Activated CD4-positive, alpha-beta T cell treated with anti-CD3 and anti-CD28 coated beads, Interleukin-2, amount 50 U/mL, for 1 hour (primary cell): ENCODE results near the gene SPAG16.

Experiments used
- DNase-seq: peaks from one replicate; pipeline ENCODE4 v3.0.0-alpha.2; 2020

Gene SPAG16

DNA sequence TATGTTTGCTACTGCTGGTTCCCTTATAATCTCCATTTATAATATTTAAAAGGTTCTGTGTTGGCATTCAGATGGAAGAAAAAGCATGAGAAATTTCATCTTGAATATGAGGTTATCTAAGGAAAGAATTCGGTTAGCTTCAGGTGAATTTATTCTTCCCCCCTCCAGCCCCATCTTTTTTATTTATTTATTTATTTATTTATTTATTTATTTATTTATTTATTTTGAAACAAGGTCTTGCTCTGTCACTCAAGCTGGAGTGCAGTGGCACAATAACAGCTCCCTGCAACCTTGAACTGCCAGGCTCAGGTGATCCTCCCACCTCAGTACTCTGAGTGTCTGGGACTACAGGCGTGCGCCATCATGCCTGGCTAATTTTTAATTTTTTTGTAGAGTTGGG, 1031.1 kb downstream of the SPAG16 start:
- no peak for DNase-seq

DNA sequence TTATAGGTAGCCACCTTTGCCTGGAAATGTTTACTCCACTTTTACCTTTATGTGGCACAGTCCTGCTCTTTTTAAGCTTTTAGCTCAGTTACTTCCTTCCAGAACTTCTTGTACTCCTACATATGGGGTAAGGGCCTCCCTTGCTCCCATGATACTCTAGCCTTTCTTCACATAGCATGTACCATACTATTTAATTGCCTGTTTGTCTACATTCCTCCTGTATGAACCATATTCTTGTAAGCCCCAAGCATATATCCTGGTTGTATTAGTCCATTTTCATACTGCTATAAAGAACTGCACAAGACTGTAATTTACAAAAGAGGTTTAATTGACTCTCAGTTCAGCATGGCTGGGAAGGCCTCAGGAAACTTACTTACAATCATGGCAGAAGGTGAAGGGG, 1035.9 kb downstream of the SPAG16 start:
- no peak for DNase-seq

DNA sequence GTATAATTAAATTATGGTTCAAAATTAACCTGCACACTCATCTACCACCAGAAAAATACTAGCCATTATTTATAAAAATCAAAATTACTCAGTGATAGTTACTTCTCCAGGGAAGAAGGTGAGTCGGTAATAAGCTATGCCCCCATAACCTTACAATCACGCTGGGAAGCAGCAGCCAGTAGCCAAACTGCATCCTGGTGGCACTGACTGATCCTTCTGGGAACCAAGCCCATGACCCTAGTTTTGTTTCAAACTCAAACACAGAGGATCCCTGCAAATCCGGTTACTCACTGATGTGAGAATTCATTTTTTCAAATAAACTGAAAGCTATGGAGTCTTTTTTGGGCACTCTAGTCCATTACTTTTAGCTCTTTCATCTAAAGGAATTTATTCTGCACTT, 1038.4 kb downstream of the SPAG16 start:
- DNase-seq = no peak

DNA sequence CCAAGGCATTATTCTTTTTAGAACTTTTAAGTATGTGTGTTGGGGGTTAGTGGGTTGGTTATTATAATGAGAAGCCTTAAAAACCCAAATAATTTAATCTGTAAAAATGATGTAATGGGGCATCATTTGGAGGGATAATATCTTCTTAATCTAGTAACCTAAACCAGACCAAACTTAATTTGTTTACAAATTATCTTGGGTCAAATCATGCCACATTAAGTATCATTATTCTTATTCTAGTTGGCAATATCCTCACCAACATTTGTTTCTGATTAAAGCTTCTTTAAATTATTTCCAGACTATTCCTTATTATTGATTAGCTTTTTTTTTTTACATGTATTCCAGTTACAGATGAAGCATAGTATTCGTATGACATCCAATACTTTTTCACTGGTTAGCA, 1041.1 kb downstream of the SPAG16 start:
- DNase-seq = no peak

DNA sequence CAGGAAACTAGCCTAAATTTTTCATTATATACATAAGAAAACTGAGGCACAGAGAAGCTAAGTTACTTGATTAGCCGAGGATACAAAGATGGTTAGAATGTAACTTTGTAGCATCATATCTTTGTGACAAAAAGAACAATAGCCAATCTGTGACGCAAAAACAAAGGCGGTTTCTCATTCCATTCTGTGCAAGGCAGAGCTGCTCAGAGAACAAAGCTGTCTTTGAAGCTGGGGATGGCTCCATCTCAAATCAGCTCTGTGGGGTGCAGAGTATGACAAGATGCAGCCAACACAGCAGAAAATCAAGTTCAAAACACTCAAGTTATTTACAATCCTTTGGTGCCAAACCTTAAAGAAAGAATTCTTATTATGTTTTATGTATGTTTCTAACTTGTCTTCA, 1044.7 kb downstream of the SPAG16 start:
- no peak for DNase-seq

DNA sequence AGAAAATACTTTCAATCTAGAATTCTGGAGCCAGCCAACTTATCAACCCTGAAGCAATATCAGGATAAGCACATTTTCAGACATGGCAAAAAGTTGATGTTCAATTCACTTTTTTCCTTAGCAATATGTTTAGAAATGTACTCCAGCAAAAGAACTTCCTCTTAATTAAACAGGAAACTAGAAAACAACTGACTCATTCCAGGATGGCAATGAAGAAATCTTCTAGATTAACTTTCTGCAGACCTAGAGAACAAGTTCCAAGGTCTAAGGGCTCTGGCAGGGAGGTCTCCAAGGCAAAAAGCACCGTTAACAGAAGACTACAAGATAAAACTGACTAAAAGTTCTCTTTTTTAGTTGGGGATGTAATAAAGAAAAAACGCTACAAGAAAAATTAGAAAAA, 1057.4 kb downstream of the SPAG16 start:
- DNase-seq = no peak

DNA sequence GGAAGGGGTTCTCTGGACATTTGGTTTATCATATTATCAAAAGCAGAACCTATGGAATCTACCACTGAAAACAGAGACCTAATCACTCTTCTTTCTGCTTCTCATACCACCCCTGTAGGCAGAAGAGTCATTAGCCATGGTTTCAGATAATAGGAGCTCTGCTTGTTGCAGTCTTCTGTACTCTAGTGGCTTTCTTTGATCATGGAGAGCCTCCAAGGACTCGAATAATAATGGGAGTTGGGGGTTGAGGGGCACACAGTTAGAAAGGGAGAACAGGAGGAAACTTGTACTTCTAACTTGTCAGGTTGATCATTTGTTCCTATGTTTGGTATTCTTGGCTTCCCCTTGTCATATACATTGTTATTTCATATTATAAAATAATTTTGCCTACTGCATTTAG, 1074.2 kb downstream of the SPAG16 start:
- no peak for DNase-seq

DNA sequence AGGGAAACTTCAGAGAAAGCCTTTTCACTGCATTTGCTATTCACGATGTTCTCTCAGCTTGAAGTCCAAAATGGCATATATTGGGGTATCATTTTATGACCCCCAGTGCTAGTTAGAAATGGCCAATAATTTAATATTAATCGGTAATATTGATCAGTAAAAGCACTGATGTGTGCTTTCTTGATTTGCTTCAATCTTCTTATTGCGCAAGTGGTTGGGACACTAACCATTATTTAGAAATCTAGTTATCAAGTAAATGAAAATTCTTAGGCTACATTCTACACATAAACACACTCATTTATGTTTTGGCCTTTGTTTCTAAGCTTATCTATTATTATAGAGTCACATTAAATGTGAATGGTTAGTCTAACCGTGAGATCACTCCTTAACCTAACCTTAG, 1076.9 kb downstream of the SPAG16 start:
- DNase-seq = no peak

DNA sequence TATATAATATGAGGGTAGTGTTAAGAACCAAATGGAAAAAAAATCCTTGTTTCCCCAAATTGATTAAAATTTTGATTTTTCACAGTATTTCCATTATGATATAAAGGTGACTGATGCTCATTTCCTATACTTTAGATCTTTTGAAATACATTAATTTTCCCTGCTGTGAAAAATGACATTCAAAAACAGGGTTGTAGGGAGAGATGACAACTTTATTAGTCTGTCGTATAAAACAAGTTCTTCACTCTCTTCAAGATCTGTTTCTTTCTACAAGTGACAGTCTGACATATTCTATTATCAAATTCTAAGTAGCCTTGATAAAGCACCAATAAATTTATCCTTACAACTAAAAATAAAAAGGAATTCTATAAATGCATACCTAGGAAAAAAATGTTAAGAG, 1081.3 kb downstream of the SPAG16 start:
- DNase-seq = no peak

DNA sequence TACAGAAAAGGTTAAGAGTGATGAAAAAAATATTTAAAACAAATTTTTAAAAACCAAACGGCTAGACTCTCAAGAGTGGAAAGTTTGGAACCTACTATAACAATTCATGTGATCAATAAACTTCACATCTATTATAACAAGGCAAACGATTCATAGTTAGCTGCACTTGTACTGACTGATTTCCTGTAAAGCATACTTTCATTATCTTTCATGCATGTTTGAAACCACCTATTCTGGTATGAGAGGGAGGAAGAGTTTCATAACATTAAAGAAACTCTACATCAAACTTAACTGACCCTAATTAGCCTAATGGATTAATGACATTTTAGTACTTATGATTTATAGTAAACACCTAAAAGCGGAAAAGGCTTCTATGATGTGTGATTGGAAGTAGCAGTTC, 1082.9 kb downstream of the SPAG16 start:
- DNase-seq = no peak

DNA sequence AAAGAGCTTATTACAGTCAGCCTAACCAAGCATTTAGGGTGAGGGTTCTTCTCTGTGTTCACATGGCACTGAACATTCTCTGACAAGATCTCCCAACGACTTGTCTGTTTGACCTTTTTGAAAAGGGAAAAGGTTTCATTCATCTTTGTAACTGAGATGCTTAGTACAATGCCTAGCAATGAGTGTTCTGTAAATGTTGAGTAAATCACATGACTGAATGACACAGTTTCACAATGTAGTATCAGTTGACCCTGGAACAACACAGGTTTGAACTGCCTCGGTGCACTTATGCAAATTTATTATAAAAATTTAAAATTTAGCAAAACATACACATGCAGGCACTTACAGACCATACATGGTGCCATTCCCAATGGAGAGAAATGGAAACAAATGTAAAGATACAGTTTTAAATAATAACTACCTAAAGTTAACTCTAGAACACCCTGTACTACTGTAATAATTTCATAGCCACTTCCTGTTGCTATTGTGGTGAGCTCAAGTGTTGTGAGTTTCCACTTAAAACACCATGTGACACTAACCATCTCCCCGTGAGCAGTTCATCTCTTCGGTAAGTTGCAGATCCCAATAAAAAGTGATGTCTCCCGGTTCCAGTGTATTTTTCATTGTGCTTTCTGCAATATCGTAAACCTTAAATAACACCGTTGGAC, 1092.5 kb downstream of the SPAG16 start:
- DNase-seq = no peak

DNA sequence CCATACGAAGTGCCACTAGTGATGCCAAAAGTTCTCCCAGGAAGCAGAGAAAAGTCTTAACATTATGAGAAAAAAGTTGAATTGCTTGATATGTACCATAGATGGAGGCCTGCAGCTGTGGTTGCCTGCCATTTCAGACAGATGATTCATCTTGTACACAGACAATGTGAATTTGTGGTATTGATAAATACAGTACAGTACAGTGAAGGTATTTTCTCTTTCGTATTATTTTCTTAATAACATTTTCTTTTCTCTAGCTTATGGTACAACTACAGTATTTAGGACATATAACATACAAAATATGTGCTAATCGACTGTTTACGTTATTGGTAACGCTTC, 1093.0 kb downstream of the SPAG16 start:
- DNase-seq = no peak

DNA sequence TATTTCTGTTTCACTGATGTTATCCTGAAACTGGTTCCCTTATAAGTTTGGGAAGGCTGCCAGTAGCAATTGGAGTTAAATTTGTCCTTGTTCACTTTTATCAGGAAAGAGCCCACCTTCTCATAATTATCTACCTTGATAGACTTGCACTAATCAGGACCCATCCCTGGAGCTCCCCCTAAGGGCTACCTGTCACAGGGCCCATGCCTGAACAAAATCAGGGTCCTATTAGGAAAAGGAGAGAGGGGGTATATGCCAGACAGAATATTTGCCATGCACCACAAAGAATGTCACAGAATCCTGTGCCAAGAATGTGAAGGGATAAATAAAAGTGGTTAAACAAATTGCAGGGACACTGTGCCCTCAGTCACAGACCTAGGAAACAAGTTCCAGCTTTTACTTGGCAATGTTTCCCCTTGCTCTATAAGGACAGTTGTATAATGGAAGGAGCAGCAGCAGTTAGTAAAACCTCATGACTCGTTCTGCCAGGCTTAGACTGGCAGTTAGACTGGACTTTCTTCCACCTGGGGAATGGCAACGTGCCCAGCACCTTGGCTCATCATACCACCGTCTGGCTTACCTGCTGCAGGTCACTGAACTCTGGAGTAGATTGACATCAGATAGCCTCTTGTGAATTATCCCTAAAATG, 1094.3 kb downstream of the SPAG16 start:
- no peak for DNase-seq

DNA sequence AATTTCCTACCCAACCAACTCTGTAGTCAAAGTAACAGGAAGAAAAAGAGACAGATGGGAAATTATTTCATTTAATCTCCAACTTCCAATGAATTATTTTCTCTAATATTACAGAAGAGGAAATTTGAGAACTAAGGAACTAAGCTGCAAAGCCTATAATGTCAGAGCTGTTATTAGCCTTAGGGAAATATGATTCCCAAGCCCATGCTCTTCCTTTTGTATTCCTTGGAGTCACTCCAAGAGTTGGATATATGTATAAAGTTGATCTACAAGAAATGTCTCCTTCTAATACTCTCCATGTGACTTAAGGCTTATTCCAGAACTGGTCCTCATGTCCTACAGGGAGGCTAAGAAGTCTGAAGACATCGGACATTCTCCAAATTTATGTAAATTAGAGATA, 1095.0 kb downstream of the SPAG16 start:
- DNase-seq = no peak

DNA sequence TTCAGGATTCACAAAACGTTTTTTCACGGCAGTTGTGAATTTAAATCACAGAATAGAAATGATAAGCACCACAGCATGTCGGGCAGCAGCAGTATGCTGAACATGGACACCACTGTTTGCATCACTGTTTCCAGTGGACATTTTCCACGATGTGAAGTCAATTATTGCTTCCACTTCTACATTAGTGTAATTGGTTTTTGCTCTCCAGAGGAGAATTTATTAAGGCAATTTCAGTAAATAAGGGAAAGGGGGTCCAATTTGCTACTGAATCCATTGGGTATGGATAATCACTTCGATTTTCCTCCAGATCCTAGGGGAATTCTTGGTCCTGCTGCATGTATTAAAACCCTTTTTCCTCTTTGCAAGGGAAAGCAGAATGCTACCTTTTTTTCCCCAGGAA, 1096.4 kb downstream of the SPAG16 start:
- no peak for DNase-seq

DNA sequence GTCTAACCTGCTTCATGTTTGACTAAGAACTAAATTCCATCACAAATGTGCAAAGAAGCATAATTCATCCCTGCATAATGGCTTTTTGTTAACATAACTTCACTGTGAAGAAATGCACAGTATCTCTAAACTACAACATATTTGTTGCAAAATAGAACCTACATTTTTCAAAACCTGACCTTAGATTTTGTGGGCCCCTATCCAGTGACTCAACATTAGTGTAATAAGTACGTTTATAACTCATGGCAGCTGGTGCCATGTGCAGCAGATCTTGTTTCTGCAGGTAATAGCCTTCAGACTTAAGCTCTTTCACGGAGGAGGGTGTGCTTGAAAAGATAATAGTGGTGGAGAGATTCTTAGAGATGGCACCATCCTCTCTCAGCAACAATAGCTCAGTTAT, 1098.0 kb downstream of the SPAG16 start:
- DNase-seq = no peak

DNA sequence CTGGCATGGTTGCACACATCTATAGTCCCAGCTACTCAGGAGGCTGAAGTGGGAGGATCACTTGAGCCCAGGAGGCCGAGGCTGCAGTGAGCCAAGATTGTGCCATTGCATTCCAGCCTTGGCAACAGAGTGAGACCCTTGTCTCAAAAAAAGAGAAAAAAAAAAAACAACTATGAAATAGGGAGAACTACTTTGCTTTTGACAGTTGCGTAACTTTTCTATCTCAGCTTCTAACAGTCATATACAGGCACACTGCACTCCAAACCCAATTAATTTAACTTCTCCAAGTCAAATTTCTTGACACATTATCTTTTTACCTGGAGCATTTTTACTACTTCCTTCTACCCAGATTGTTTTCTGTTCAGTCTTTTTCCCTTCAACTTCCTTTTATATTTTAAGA, 1102.5 kb downstream of the SPAG16 start:
- DNase-seq = no peak

DNA sequence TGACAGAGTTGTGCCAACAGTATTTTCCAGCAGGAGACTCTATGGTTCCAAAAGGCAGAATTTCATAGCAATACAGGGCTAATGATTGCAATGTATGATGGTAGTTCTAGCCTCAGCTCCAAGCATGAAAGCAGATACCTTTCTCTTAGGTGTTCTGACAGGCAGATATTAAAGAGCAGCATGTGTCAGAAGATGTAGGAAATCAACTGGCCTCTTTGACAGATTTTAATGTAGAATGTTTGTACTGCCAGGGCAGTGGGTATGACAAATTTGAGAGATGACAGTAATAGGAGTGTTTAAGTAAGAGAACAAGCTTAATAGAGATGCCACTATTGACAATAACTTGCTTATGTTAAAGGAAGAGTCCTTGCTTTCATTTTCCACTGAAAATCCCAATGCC, 1105.1 kb downstream of the SPAG16 start:
- DNase-seq = no peak

DNA sequence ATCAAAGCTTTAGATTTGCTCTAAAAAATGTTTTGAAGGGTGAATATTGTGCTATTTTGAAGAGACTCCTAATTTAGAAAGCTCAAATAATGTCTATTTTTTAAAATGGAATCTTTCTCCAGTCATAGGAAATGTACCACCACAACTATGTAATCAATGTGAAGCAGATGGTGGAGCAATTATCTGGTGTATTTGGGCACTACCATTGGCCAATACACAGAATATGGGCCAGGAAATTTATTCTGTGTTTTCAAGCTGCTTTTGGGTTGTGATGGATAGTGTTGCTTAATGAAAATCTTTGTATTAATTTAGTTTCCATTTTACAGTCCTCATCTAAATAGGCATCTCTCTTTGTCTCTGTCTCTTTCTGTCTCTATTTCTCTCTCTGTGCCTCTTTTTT, 1109.5 kb downstream of the SPAG16 start:
- DNase-seq = no peak

DNA sequence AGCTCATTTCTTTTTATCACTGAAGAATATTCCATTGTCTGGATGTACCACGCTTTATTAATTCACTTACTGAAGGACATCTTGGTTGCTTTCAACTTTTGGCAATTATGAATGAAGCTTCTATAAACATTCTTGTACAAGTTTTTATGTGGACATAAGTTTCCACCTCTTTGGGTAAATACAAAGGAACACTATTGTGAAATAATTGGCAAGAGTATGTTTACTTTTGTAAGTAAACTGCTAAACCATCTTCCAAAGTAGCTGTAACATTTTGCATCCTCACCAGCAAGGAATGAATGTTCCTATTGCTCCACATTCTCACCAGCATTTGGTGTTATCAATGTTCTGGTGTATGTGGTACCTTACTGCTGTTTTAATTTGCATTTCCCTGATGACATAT, 1110.8 kb downstream of the SPAG16 start:
- no peak for DNase-seq

DNA sequence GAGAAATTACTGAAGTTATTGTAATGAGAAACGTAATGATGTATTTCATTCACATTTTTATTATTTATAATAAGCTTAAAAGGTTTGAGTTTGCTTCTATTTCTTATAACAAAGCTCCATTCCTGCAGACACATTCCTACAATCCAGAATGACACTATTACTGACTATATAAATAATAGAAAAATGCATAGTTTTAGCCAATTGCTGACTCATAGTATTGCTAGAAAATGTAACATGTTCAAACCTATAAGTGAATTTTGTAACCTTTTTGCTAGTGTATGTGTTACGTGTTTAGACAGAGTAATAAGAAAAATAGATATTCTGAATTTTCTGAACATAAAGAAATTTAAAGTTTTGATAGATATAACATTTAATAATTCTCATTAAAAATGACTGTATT, 1117.3 kb downstream of the SPAG16 start:
- DNase-seq = no peak

DNA sequence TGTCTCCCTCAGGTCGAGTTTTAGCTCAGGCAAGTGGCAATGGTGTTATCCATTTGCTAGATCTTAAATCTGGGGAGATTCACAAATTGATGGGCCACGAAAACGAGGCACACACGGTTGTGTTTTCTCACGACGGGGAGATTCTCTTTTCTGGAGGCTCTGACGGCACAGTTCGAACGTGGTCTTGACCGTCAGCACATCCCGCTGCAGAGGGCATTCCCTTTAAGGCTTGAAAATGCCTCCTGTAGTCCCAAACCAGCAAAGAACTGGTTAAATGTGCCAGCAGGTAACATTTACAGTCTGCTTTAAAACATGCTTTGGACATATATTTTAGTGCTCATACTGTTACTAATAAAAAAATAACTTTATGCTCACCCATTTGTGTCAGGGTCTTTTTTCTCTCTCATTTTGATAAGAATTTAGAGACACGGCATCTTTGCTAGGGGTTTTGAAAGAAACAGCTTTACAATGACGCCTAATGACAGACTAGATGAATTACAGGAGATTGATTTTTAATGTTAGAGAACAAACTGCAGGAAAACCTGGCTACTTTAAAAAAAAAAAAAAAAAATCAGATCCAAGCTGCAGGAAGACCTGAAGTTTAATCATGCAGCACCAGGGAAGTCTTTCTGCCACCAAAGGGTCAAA, 1126.0 kb downstream of the SPAG16 start:
- DNase-seq = no peak

DNA sequence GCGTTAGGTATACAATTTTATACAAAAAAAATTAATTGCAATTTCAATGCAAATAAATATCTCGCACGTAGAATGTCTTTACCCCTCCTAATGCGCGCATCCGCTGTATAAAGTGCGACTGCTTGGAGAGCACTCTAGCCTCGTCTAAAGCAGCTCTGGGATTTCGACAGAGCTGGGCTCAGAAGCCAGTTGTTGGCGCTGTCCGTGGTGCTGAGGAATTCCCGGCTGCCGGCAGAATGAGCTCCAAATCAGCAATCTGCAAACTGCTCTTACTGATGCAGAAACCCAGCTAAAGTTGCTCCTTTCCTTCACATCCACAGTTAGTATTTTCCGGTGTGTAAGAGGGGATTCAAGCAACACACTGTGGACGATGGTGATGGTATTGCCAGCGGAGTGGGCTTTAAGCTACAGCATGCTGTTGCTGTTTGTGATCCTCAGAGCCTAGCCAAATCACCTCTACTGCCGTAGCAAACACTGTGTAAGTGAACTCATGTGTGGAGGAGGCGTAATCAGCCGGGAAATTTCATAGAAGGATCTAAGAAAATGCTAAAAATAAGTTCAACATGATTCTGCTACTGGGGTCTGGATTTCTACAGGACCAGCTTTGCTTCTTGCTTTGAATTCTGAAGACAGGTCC, 1126.8 kb downstream of the SPAG16 start, which contains the start of gene VWC2L:
Gene VWC2L, plus strand, starts transcription at position 137 of the 637 bp plus-strand sequence. CDS start 3,140 bp downstream, outside the sequence.
- peak; percentile 7 for DNase-seq

DNA sequence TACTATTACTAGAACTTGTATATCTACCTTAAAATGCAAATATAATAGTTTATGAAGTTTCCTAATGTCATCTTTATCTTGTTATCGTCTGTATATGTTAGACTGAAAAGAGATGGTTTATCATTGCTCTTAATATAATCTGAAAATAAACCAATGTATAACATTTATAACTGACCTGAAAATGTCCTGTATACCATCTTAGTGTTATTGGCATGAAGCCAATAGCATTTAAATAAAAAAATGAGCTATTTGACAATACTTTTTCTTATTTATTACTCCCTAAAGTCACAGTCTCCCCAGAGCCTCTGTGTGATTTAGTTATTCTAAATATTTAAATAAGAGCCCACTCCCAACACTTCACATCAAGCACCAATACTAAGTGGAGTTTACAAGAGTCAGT, 1128.4 kb downstream of the SPAG16 start:
- no peak for DNase-seq
